ENCODE data around the gene IMPDH1.

- TF ChIP-seq EZH2phosphoT487 (IDR thresholded peaks at IDR 0.05; ENCODE audit: low read depth): no peak
- TF ChIP-seq CTCF (IDR thresholded peaks at IDR 0.05; ENCODE audit: low read depth, low read length): no peak
Measured at GRCh38 chr7:128435327-128435686, 25.5 kb upstream of the IMPDH1 start.
